PC-3 (cell line): ENCODE measurements around the gene PALB2. TPM values are rescaled to one million over a fixed set of nuclear protein-coding genes. Genes with fewer than 3 reads are reported as not detected.

Experiments
- ATAC-seq: fragments of 200-7000 bp; cut with Tn5 transposase; 2 replicates; pipeline ENCODE4 v1.9.1; 2020; ENCODE audit warnings: mild to moderate bottlenecking, moderate library complexity
- BruUV-seq: library from RNA; stranded (reverse); fragments of 400-500 nt; replicated peaks from 2 replicates; lab custom pipeline; 2021; lab: Mats Ljungman, UMichigan
- CTCF ChIA-PET: fragments of 300-600 bp; sonication (Branson Sonifier 250); formaldehyde crosslinking; loops from one replicate; lab custom pipeline; 2022; ENCODE audit warnings: antibody characterized with exemption; lab: Charles Lee
- POLR2A ChIA-PET: fragments of 300-600 bp; sonication (Branson Sonifier 250); formaldehyde crosslinking; loops from one replicate; lab custom pipeline; 2022; ENCODE audit warnings: antibody characterized with exemption; ENCODE audit not compliant: unreplicated experiment; lab: Charles Lee
- DNase-seq: peaks from one replicate; pipeline ENCODE4 v3.0.0-alpha.2; 2015
- H2AFZ ChIP-seq: fragments of 300-600 bp; sonication (generic); 2 replicates; pipeline ENCODE4 v1.6.0; 2016; ENCODE audit warnings: antibody characterized with exemption, low read length
- H3F3A ChIP-seq: fragments of 300-600 bp; sonication (generic); one replicate; pipeline ENCODE4 v1.6.0; 2017; ENCODE audit warnings: antibody characterized with exemption, low read length, control low read depth, mild to moderate bottlenecking; ENCODE audit not compliant: unreplicated experiment
- H3K27ac ChIP-seq: fragments of 300-600 bp; sonication (generic); 2 replicates; pipeline ENCODE4 v1.5.1; 2016; ENCODE audit warnings: mild to moderate bottlenecking, low read length
- H3K27me3 ChIP-seq: fragments of 300-600 bp; sonication (generic); 2 replicates; pipeline ENCODE4 v1.6.1; 2016; ENCODE audit warnings: low read length, mixed read lengths
- H3K36me3 ChIP-seq: fragments of 300-600 bp; sonication (generic); 2 replicates; pipeline ENCODE4 v1.6.1; 2016; ENCODE audit warnings: low read depth, mixed run types, low read length, mixed read lengths
- H3K4me1 ChIP-seq: fragments of 300-600 bp; sonication (generic); 2 replicates; pipeline ENCODE4 v1.5.1; 2016; ENCODE audit warnings: low read length; ENCODE audit not compliant: insufficient read depth
- H3K4me2 ChIP-seq: fragments of 300-600 bp; sonication (generic); 2 replicates; pipeline ENCODE4 v1.6.0; 2016; ENCODE audit warnings: low read length
- H3K4me3 ChIP-seq: fragments of 300-600 bp; sonication (generic); 2 replicates; pipeline ENCODE4 v1.5.1; 2016; ENCODE audit warnings: mild to moderate bottlenecking, low read length, mixed read lengths
- H3K79me2 ChIP-seq: fragments of 300-600 bp; sonication (generic); 2 replicates; pipeline ENCODE4 v1.6.1; 2017; ENCODE audit warnings: low read length, mixed read lengths
- H3K9ac ChIP-seq: fragments of 300-600 bp; sonication (generic); 2 replicates; pipeline ENCODE4 v1.6.0; 2016; ENCODE audit warnings: mild to moderate bottlenecking, low read length
- H3K9me2 ChIP-seq: fragments of 300-600 bp; sonication (generic); replicated peaks from 2 replicates; pipeline ENCODE4 v1.6.1; 2016; ENCODE audit warnings: mixed run types, low read length, mixed read lengths
- H3K9me3 ChIP-seq: fragments of 300-600 bp; sonication (generic); 2 replicates; pipeline ENCODE4 v1.6.1; 2016; ENCODE audit warnings: low read length, mixed read lengths
- H4K20me1 ChIP-seq: fragments of 300-600 bp; sonication (generic); 2 replicates; pipeline ENCODE4 v1.6.1; 2016; ENCODE audit warnings: low read length, mixed read lengths
- CTCF ChIP-seq: fragments of 300-600 bp; sonication (generic); conservative IDR thresholded peaks from 2 replicates; pipeline ENCODE4 v1.5.1; 2017; ENCODE audit warnings: antibody characterized with exemption, low read depth, mild to moderate bottlenecking, low read length
- EZH2 ChIP-seq: fragments of 300-600 bp; sonication (generic); IDR thresholded peaks from one replicate; pipeline ENCODE4 v1.6.1; 2017; ENCODE audit warnings: antibody characterized with exemption, mild to moderate bottlenecking, low read length; ENCODE audit not compliant: unreplicated experiment
- EZH2phosphoT487 ChIP-seq: fragments of 300-600 bp; sonication (generic); IDR thresholded peaks from 2 replicates; pipeline ENCODE4 v1.6.1; 2018; ENCODE audit warnings: mild to moderate bottlenecking, antibody characterized with exemption, low read length, borderline replicate concordance
- intact Hi-C: fragments of 100-400 bp; cut with micrococcal nuclease; formaldehyde crosslinking; loops from 2 replicates; pipeline ENCODE4 v1.9.0; 2023
- total RNA-seq: library from RNA; depleted of rRNA; stranded (reverse); fragments of >200 nt; gene quantifications from 2 replicates; pipeline ENCODE4 v1.2.3, GENCODE V29; 2014; rRNA removed

PALB2 gene
- total RNA-seq, 1 experiment from 2014 or later: 4.9 TPM

GRCh38 chr16:23556881-23557778, 84.0 kb downstream of the PALB2 start, which contains the start of the genes EARS2 and UBFD1:
Gene EARS2, minus strand, starts transcription at chr16:23557350. Its CDS starts 7 bp downstream, at chr16:23557343.
Gene UBFD1, plus strand, starts transcription at chr16:23557727. Its CDS starts 16 bp downstream, at chr16:23557743.
- intact Hi-C loops: loop anchor here (1.0 to 2.0 kb wide), 3 partner anchors 16 to 172 kb away; partner anchors contain the start of gene GGA2
- H2AFZ ChIP-seq: peak within 1 kb of the TSS; percentile 83
- peak within 1 kb of the TSS; percentile 99 for H3K9ac ChIP-seq
- ChIA-PET CTCF (interaction anchor here (0.8 kb wide), 1 partner anchor 17 kb away, joined by 4 read pairs; no protein-coding TSS in a partner anchor), POLR2A (interaction anchor here (0.7 to 1.0 kb wide), 2 partner anchors 17 to 43 kb away, joined by 3 to 6 read pairs; no protein-coding TSS in a partner anchor)
- ATAC-seq: peak; percentile 91
- H4K20me1 ChIP-seq: no peaks in the 10 kb centered on the region; the same call in 1 of the 2 replicates
- peaks cover 43% of the 10 kb centered on the region for H3K79me2 ChIP-seq
- H3K4me2 ChIP-seq: peak within 1 kb of the TSS; percentile 95
- no peaks in the 10 kb centered on the region for H3K27me3 ChIP-seq
- peak; percentile 96 for DNase-seq
- H3K4me1 ChIP-seq: peaks cover 5% of the 10 kb centered on the region; the same call in 1 of the 2 replicates
- H3K27ac ChIP-seq: peak within 1 kb of the TSS; percentile 95
- H3K36me3 ChIP-seq: peaks cover 18% of the 10 kb centered on the region
- no peaks in the 10 kb centered on the region for H3K9me3 ChIP-seq
- H3K4me3 ChIP-seq: peak within 1 kb of the TSS; percentile 96
- H3F3A ChIP-seq: no peaks in the 10 kb centered on the region
- TF ChIP-seq EZH2: no peak
- TF ChIP-seq CTCF: peak; percentile 74
- H3K9me2 ChIP-seq: no peaks in the 10 kb centered on the region
- TSS peak; percentile 70 for BruUV-seq

GRCh38 chr16:23554536-23554935, 86.6 kb downstream of the PALB2 start:
- ChIA-PET CTCF (no interaction called here), POLR2A (no interaction called here)
- Histone ChIP-seq H3K27ac (no peak overlapping the region), H3K9ac (no peak overlapping the region), H3K4me3 (no peak overlapping the region), H3K9me2 (no peaks in the 10 kb centered on the region), H3K9me3 (no peaks in the 10 kb centered on the region), H4K20me1 (no peaks in the 10 kb centered on the region), H3K4me2 (no peak overlapping the region), H3K79me2 (peaks cover 23% of the 10 kb centered on the region), H2AFZ (no peak overlapping the region), H3K4me1 (peaks cover 5% of the 10 kb centered on the region; the same call in 1 of the 2 replicates), H3F3A (no peaks in the 10 kb centered on the region), H3K36me3 (peaks cover 5% of the 10 kb centered on the region), H3K27me3 (no peaks in the 10 kb centered on the region)
- BruUV-seq: no TSS peak
- no peak for TF ChIP-seq EZH2
- no peak for TF ChIP-seq CTCF
- TF ChIP-seq EZH2phosphoT487: no peak
- DNase-seq (no peak), ATAC-seq (no peak)
- intact Hi-C loops: no loop called here

Other genes starting within 250 kb of the PALB2 start
- 8.6 and 13.5 TPM in 2 replicates for gene COG7, start 188.1 kb downstream of the PALB2 start, total RNA-seq
- gene GGA2, start 130.8 kb downstream of the PALB2 start, total RNA-seq: 26.5 and 29.0 TPM in 2 replicates
- gene EARS2, start 84.0 kb downstream of the PALB2 start, total RNA-seq: 23.7 and 31.6 TPM in 2 replicates
- 69.7 and 85.3 TPM in 2 replicates for gene UBFD1, start 83.6 kb downstream of the PALB2 start, total RNA-seq
- 158 and 228 TPM in 2 replicates for gene NDUFAB1, start 45.0 kb downstream of the PALB2 start, total RNA-seq
- 19.7 and 29.1 TPM in 2 replicates for gene DCTN5, start 156 bp upstream of the PALB2 start, total RNA-seq
- gene PLK1, start 37.6 kb upstream of the PALB2 start, total RNA-seq: 58.6 and 67.8 TPM in 2 replicates
- gene ERN2, start 71.9 kb upstream of the PALB2 start, total RNA-seq: not detected in 2 replicates
- gene CHP2, start 113.7 kb upstream of the PALB2 start, total RNA-seq: not detected in 2 replicates
- gene PRKCB, start 194.7 kb upstream of the PALB2 start, total RNA-seq: not detected in 2 replicates